HL-60 (cell line): ENCODE results near the gene PPP1R9B.

Experiments
- GABPA ChIP-seq: IDR thresholded peaks from 2 replicates; pipeline ENCODE4 v1.6.1; 2012; ENCODE audit warnings: low read depth
- POLR2AphosphoS5 ChIP-seq: IDR thresholded peaks from 2 replicates; pipeline ENCODE4 v1.6.1; 2012; ENCODE audit warnings: low read depth
- SPI1 ChIP-seq: IDR thresholded peaks from 2 replicates; pipeline ENCODE4 v1.6.1; 2012; ENCODE audit warnings: low read depth, mild to moderate bottlenecking, borderline replicate concordance
- TF ChIP-seq, protein P1 (sequence below): IDR thresholded peaks from one replicate; pipeline ENCODE4 v1.5.1; 2011; ENCODE audit warnings: low read length, control low read depth, inconsistent platforms; ENCODE audit not compliant: insufficient read depth
- TF ChIP-seq, protein P2 (sequence below): IDR thresholded peaks from 2 replicates; pipeline ENCODE4 v1.6.1; 2012; ENCODE audit warnings: low read depth; ENCODE audit not compliant: insufficient replicate concordance

DNA sequence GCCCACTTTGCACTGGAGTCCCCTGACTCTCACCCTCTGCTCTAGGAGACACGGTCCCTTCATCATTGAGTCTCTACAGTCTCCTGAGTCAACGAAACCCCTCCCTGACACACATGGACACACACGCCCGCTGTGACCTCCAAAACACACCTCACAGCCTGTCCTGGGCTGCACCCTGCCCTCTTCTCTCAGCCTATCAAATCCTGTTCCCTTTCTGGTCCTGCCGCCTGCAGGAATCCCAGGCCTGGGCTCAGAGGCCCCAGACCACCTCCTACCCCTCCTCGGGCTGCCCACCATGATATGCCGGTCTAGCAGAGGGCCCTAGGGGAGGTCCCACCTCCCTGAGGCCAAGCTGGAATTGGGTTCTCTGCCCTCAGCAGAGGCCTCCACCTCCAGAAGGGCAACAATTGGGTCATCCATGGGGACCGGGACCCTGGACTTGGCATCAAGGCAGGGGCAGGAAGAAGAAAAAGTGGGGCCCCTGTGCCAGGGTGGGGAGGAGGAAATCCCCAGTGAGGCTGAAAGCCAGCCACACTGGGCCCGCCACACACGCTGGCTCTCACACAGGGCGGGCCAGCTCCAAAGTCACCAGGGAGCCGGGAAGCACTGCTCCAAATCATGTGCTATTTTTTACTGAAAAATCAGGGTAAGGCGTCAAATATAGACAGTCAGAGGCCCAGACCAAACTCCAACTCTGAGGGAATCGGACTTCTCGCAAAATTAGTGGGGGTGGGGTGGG lies 3.4 kb downstream of the PPP1R9B start:
- TF ChIP-seq, protein P1, sequence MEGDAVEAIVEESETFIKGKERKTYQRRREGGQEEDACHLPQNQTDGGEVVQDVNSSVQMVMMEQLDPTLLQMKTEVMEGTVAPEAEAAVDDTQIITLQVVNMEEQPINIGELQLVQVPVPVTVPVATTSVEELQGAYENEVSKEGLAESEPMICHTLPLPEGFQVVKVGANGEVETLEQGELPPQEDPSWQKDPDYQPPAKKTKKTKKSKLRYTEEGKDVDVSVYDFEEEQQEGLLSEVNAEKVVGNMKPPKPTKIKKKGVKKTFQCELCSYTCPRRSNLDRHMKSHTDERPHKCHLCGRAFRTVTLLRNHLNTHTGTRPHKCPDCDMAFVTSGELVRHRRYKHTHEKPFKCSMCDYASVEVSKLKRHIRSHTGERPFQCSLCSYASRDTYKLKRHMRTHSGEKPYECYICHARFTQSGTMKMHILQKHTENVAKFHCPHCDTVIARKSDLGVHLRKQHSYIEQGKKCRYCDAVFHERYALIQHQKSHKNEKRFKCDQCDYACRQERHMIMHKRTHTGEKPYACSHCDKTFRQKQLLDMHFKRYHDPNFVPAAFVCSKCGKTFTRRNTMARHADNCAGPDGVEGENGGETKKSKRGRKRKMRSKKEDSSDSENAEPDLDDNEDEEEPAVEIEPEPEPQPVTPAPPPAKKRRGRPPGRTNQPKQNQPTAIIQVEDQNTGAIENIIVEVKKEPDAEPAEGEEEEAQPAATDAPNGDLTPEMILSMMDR = no peak
- TF ChIP-seq POLR2AphosphoS5 = no peak
- no peak for TF ChIP-seq GABPA
- TF ChIP-seq, protein P2, sequence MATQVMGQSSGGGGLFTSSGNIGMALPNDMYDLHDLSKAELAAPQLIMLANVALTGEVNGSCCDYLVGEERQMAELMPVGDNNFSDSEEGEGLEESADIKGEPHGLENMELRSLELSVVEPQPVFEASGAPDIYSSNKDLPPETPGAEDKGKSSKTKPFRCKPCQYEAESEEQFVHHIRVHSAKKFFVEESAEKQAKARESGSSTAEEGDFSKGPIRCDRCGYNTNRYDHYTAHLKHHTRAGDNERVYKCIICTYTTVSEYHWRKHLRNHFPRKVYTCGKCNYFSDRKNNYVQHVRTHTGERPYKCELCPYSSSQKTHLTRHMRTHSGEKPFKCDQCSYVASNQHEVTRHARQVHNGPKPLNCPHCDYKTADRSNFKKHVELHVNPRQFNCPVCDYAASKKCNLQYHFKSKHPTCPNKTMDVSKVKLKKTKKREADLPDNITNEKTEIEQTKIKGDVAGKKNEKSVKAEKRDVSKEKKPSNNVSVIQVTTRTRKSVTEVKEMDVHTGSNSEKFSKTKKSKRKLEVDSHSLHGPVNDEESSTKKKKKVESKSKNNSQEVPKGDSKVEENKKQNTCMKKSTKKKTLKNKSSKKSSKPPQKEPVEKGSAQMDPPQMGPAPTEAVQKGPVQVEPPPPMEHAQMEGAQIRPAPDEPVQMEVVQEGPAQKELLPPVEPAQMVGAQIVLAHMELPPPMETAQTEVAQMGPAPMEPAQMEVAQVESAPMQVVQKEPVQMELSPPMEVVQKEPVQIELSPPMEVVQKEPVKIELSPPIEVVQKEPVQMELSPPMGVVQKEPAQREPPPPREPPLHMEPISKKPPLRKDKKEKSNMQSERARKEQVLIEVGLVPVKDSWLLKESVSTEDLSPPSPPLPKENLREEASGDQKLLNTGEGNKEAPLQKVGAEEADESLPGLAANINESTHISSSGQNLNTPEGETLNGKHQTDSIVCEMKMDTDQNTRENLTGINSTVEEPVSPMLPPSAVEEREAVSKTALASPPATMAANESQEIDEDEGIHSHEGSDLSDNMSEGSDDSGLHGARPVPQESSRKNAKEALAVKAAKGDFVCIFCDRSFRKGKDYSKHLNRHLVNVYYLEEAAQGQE = no peak
- no peak for TF ChIP-seq SPI1
